DOHH2 (cell line): ENCODE measurements around the gene ADGRA1.

Experiments
- H3F3A ChIP-seq: fragments of 200-600 bp; sonication (generic), shearing (Covaris generic); 2 replicates; pipeline ENCODE4 v1.6.0; 2016; ENCODE audit warnings: antibody characterized with exemption, mild to moderate bottlenecking; ENCODE audit not compliant: control insufficient read depth, insufficient read depth
- H3K27ac ChIP-seq: fragments of 200-600 bp; sonication (generic); 2 replicates; pipeline ENCODE4 v1.5.1; 2014; ENCODE audit warnings: low read depth, mild to moderate bottlenecking, low read length, moderate library complexity
- H3K27me3 ChIP-seq: fragments of 200-600 bp; sonication (generic); 2 replicates; pipeline ENCODE4 v1.6.1; 2014; ENCODE audit warnings: mild to moderate bottlenecking, low read length, mixed read lengths; ENCODE audit not compliant: control insufficient read depth
- H3K36me3 ChIP-seq: fragments of 200-600 bp; sonication (generic); 2 replicates; pipeline ENCODE4 v1.6.1; 2014; ENCODE audit warnings: mild to moderate bottlenecking, low read length, moderate library complexity, mixed read lengths; ENCODE audit not compliant: control insufficient read depth
- H3K4me1 ChIP-seq: fragments of 200-600 bp; sonication (generic); 2 replicates; pipeline ENCODE4 v1.6.1; 2014; ENCODE audit warnings: mild to moderate bottlenecking, low read length, mixed read lengths; ENCODE audit not compliant: control insufficient read depth
- H3K4me2 ChIP-seq: fragments of 200-600 bp; sonication (generic); 2 replicates; pipeline ENCODE4 v1.6.0; 2014; ENCODE audit warnings: mild to moderate bottlenecking, low read length, moderate library complexity
- H3K4me3 ChIP-seq: fragments of 200-600 bp; sonication (generic); 2 replicates; pipeline ENCODE4 v1.5.1; 2014; ENCODE audit warnings: mild to moderate bottlenecking, low read length, mixed read lengths
- H3K79me2 ChIP-seq: fragments of 200-600 bp; sonication (generic); 2 replicates; pipeline ENCODE4 v1.6.1; 2014; ENCODE audit warnings: mild to moderate bottlenecking, low read length, mixed read lengths; ENCODE audit not compliant: control insufficient read depth
- H3K9me2 ChIP-seq: fragments of 200-600 bp; sonication (generic); replicated peaks from 2 replicates; pipeline ENCODE4 v1.6.1; 2014; ENCODE audit warnings: mild to moderate bottlenecking, low read length, mixed read lengths; ENCODE audit not compliant: control insufficient read depth
- H3K9me3 ChIP-seq: fragments of 200-600 bp; sonication (generic); 2 replicates; pipeline ENCODE4 v1.6.1; 2014; ENCODE audit warnings: antibody characterized with exemption, low read length, mixed read lengths; ENCODE audit not compliant: control insufficient read depth, insufficient read depth
- H4K20me1 ChIP-seq: fragments of 200-600 bp; sonication (generic); 2 replicates; pipeline ENCODE4 v1.6.0; 2014; ENCODE audit warnings: low read depth, mild to moderate bottlenecking, antibody characterized with exemption, low read length, moderate library complexity; ENCODE audit not compliant: control insufficient read depth, insufficient read depth
- EZH2phosphoT487 ChIP-seq: fragments of 200-600 bp; sonication (generic); IDR thresholded peaks from 2 replicates; pipeline ENCODE4 v1.6.1; 2017; ENCODE audit warnings: borderline replicate concordance, mild to moderate bottlenecking, antibody characterized with exemption, low read length, moderate library complexity, mixed read lengths
- TF ChIP-seq, protein P1 (sequence below): fragments of 200-600 bp; sonication (generic); IDR thresholded peaks from one replicate; pipeline ENCODE4 v1.5.1; 2014; ENCODE audit warnings: antibody characterized with exemption, mild to moderate bottlenecking, low read depth, low read length; ENCODE audit not compliant: poor library complexity, severe bottlenecking

ADGRA1 gene

DNA sequence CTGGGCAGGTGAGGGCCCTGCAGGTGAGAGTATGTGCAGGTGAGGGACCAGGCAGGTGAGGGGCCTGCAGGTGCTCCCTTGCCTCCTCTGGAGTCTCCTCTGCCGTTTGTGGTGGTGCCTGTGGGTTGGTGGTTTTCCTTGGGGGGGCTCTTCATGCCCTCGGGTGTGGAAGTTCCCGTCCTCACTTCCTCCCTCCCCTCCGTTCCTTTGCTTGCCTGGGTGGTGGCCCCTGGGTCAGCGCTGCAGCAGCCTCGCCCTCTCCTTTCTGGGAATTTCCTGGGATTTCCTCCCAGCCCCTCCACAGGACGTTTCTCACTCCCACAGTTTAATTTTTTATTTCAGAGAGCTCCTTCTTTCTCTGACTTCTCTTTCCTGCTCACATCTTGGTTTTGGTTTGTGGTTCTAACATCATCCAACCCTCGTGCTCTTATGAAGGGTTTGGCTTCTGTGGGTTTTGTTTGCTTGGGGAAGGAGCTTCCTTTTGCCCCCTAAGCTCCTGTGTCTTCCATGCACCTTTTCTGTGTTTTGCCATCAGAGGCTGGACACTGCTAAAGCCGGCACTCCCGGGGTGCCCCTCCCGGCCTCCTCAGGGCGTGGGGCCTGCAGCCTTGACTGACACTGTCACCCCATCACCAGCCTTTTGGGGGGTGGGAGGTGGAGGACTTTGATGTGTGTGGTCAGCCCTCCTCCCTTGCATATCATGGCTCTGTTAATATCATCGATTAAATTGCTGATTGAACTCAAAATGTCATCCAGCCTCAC is 29.2 kb upstream of the ADGRA1 start:
- peaks cover 23% of the 10 kb centered on the region; the same call in 1 of the 2 replicates for H3K9me3 ChIP-seq
- no peaks in the 10 kb centered on the region for H3K36me3 ChIP-seq
- H3K4me1 ChIP-seq, result no peaks in the 10 kb centered on the region
- H3K27ac ChIP-seq, result no peak overlapping the region
- no peaks in the 10 kb centered on the region for H4K20me1 ChIP-seq
- H3K9me2 ChIP-seq, result no peaks in the 10 kb centered on the region
- no peaks in the 10 kb centered on the region for H3F3A ChIP-seq
- H3K4me3 ChIP-seq, result no peak overlapping the region
- H3K79me2 ChIP-seq, result no peaks in the 10 kb centered on the region
- no peak overlapping the region for H3K4me2 ChIP-seq
- no peaks in the 10 kb centered on the region for H3K27me3 ChIP-seq
- TF ChIP-seq, protein P1, sequence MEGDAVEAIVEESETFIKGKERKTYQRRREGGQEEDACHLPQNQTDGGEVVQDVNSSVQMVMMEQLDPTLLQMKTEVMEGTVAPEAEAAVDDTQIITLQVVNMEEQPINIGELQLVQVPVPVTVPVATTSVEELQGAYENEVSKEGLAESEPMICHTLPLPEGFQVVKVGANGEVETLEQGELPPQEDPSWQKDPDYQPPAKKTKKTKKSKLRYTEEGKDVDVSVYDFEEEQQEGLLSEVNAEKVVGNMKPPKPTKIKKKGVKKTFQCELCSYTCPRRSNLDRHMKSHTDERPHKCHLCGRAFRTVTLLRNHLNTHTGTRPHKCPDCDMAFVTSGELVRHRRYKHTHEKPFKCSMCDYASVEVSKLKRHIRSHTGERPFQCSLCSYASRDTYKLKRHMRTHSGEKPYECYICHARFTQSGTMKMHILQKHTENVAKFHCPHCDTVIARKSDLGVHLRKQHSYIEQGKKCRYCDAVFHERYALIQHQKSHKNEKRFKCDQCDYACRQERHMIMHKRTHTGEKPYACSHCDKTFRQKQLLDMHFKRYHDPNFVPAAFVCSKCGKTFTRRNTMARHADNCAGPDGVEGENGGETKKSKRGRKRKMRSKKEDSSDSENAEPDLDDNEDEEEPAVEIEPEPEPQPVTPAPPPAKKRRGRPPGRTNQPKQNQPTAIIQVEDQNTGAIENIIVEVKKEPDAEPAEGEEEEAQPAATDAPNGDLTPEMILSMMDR, result no peak
- no peak for TF ChIP-seq EZH2phosphoT487

- Histone ChIP-seq H3K4me1 (no peaks in the 10 kb centered on the region), H3K27ac (no peak overlapping the region), H3K4me2 (no peak overlapping the region), H3K79me2 (no peaks in the 10 kb centered on the region), H4K20me1 (no peaks in the 10 kb centered on the region), H3K9me3 (peaks cover 23% of the 10 kb centered on the region; the same call in 1 of the 2 replicates), H3K9me2 (no peaks in the 10 kb centered on the region), H3F3A (no peaks in the 10 kb centered on the region), H3K4me3 (no peak overlapping the region), H3K36me3 (no peaks in the 10 kb centered on the region), H3K27me3 (no peaks in the 10 kb centered on the region)
- TF ChIP-seq, protein P1, result no peak
- no peak for TF ChIP-seq EZH2phosphoT487
These were observed 28.6 kb upstream of the ADGRA1 start for GRCh38 chr10:133059093-133059470.

- Histone ChIP-seq H3K9me3 (peaks cover 23% of the 10 kb centered on the region; the same call in 1 of the 2 replicates), H4K20me1 (no peaks in the 10 kb centered on the region), H3K36me3 (no peaks in the 10 kb centered on the region)
These were observed 28.2 kb upstream of the ADGRA1 start for GRCh38 chr10:133059571-133059970.

More at GRCh38 chr10:133059571-133059970, 28.2 kb upstream of the ADGRA1 start:
- Histone ChIP-seq H3K4me3 (no peak overlapping the region), H3K27ac (no peak overlapping the region), H3K9me2 (no peaks in the 10 kb centered on the region), H3K27me3 (no peaks in the 10 kb centered on the region), H3K4me2 (no peak overlapping the region), H3K79me2 (no peaks in the 10 kb centered on the region), H3K4me1 (no peaks in the 10 kb centered on the region), H3F3A (no peaks in the 10 kb centered on the region)
- no peak for TF ChIP-seq EZH2phosphoT487
- TF ChIP-seq, protein P1, result no peak
